ENCODE data around the gene BTLA.

- TF ChIP-seq CTCF (conservative IDR thresholded peaks at IDR 0.05; ENCODE audit: low read length) (no peak), EZH2phosphoT487 (IDR thresholded peaks at IDR 0.05; ENCODE audit: borderline replicate concordance) (no peak)
These were observed 36.0 kb downstream of the BTLA start for GRCh38 chr3:112463250-112463649.

Measured in Loucy (cell line).